Transverse colon (tissue), 4 donors: ENCODE results near the gene ACACA. TPM values are rescaled to one million over a fixed set of nuclear protein-coding genes. Genes with fewer than 3 reads are reported as not detected.

ENCODE experiments used
- DNase-seq: peaks from one replicate; pipeline ENCODE4 v3.0.0-alpha.2; 2019
- H3K27ac ChIP-seq, 4 donors: fragments of 200-600 bp; sonication (generic); 2 replicates each; pipeline ENCODE4 v1.5.1; 2016 to 2018; ENCODE audit warnings: inconsistent platforms in 4 of 4
- H3K27me3 ChIP-seq: fragments of 200-600 bp; sonication (generic); 2 replicates; pipeline ENCODE4 v1.5.1; 2017; ENCODE audit warnings: inconsistent platforms
- H3K36me3 ChIP-seq, 4 donors: fragments of 200-600 bp; sonication (generic); 2 replicates each; pipeline ENCODE4 v1.5.1; 2017 to 2019; ENCODE audit warnings: inconsistent platforms in 4 of 4
- H3K4me1 ChIP-seq, 4 donors: fragments of 200-600 bp; sonication (generic); 2 replicates each; pipeline ENCODE4 v1.5.1; 2017 to 2020; ENCODE audit warnings: inconsistent platforms in 4 of 4
- H3K4me3 ChIP-seq, 4 donors: fragments of 200-600 bp; sonication (generic); 1 replicate in 1 of 4; 2 replicates in 3 of 4; pipeline versions ENCODE4 v1.5.1 to v1.6.1; 2017 to 2019; ENCODE audit warnings: inconsistent platforms in 4 of 4
- H3K9me3 ChIP-seq, 2 donors: fragments of 200-600 bp; sonication (generic); 2 replicates each; pipeline ENCODE4 v1.5.1; 2017 to 2019; ENCODE audit warnings: inconsistent platforms in 2 of 2
- CTCF ChIP-seq, 5 experiments: fragments of 200-600 bp in 3 of 5; fragments of 450-650 bp in 2 of 5; sonication (generic) in 3 of 5; IDR thresholded peaks; 1 replicate in 2 of 5; 2 replicates in 3 of 5; pipeline ENCODE4 v1.5.1; 2016 to 2017; ENCODE audit warnings: antibody characterized with exemption in 5 of 5, inconsistent platforms in 3 of 5, mild to moderate bottlenecking in 2 of 5, moderate library complexity in 1 of 5
- EP300 ChIP-seq: sonication (generic); formaldehyde crosslinking; IDR thresholded peaks from one replicate; pipeline ENCODE4 v1.6.1; 2017; ENCODE audit warnings: antibody characterized with exemption, low read depth
- POLR2A ChIP-seq: fragments of 450-650 bp; IDR thresholded peaks from one replicate; pipeline ENCODE4 v1.6.1; 2016; ENCODE audit warnings: antibody characterized with exemption, mild to moderate bottlenecking, moderate library complexity
- POLR2AphosphoS5 ChIP-seq, 3 donors: sonication (generic); formaldehyde crosslinking; IDR thresholded peaks; one replicate each; pipeline ENCODE4 v1.6.1; 2016; ENCODE audit warnings: antibody characterized with exemption in 3 of 3
- WGBS, 2 donors: methylation state at CpG; one replicate each; pipeline ENCODE4 v1.1.5; 2018; ENCODE audit warnings: low coverage in 1 of 2; 5-methylcytosine and 5-hydroxymethylcytosine counted together
- in situ Hi-C, 4 donors: fragments of 200-750 bp; cut with MboI; loops; one replicate each; pipeline versions ENCODE4 v1.15.0 to v1.15.1; 2017; ENCODE audit warnings: low sequenced_read_pairs in 3 of 4, low pct_ligation_motif_present in 1 of 4, low pct_unique_long_range_greater_than_20kb in 1 of 4
- intact Hi-C: fragments of 100-400 bp; cut with DNase I; formaldehyde crosslinking; loops from one replicate; pipeline ENCODE4 v1.15.1; 2023; ENCODE audit warnings: low total_unique reads
- total RNA-seq, 4 donors: library from RNA; depleted of rRNA; stranded (reverse); fragments of >200 nt; gene quantifications; one replicate each; pipeline ENCODE4 v1.1.0, GENCODE V29; 2016

ACACA gene
- total RNA-seq, 4 donors from 2014 or later: 21.7 to 173 (median 23.9) TPM

GRCh38 chr17:37240381-37240780, 166.3 kb downstream of the ACACA start:
- H3K27me3 ChIP-seq: no peaks in the 10 kb centered on the region
- 97 to 100% methylated on average over 1 to 5 of the region's 5 CpGs for WGBS, 2 donors
- H3K9me3 ChIP-seq: no peaks in the 10 kb centered on the region
- H3K4me3 ChIP-seq: no peak overlapping the region
- peaks cover 0 to 41% (median 9%) of the 10 kb centered on the region in 4 donors for H3K36me3 ChIP-seq
- H3K4me1 ChIP-seq: no peaks in the 10 kb centered on the region
- intact Hi-C loops: no loop called here
- no peak for DNase-seq
- in situ Hi-C loops: loop anchor here in 3 of 4 donors (10.0 to 25.0 kb wide), 3 partner anchors 603 to 628 kb away; partner anchors contain the start of gene MRM1 (in 1 of the 3)
- TF ChIP-seq CTCF (IDR thresholded peaks at IDR 0.05) (no peak), EP300 (no peak), POLR2A (no peak), POLR2AphosphoS5 (IDR thresholded peaks at IDR 0.05) (no peak)
- H3K27ac ChIP-seq: no peak overlapping the region

GRCh38 chr17:37239690-37240334, 166.8 kb downstream of the ACACA start:
- Histone ChIP-seq H3K9me3 (no peaks in the 10 kb centered on the region), H3K4me1 (no peaks in the 10 kb centered on the region), H3K27me3 (no peaks in the 10 kb centered on the region), H3K36me3 (peaks cover 0 to 41% (median 7%) of the 10 kb centered on the region in 4 donors), H3K27ac (no peak overlapping the region), H3K4me3 (no peak overlapping the region)
- DNase-seq: no peak
- WGBS, 2 donors: 89 to 100% methylated on average over 3 of the region's 3 CpGs
- in situ Hi-C loops: loop anchor here (10.0 to 25.0 kb wide), 4 partner anchors 603 to 628 kb away; partner anchors contain the start of gene MRM1 (in 1 of the 4)
- intact Hi-C loops: loop anchor here (10.0 kb wide), 1 partner anchor 615 kb away; no protein-coding TSS in a partner anchor
- TF ChIP-seq CTCF (IDR thresholded peaks at IDR 0.05) (peak; percentile 35 to 52 (median 47)), POLR2AphosphoS5 (IDR thresholded peaks at IDR 0.05) (no peak), EP300 (no peak), POLR2A (no peak)

- H3K4me1 ChIP-seq: no peaks in the 10 kb centered on the region
- H3K9me3 ChIP-seq: no peaks in the 10 kb centered on the region
- TF ChIP-seq EP300: no peak
- TF ChIP-seq POLR2A: no peak
- TF ChIP-seq CTCF (IDR thresholded peaks at IDR 0.05): no peak
- no peak for TF ChIP-seq POLR2AphosphoS5 (IDR thresholded peaks at IDR 0.05)
- no peak for DNase-seq
- 79 to 94% methylated on average over 1 of the region's 1 CpG for WGBS, 2 donors
- H3K36me3 ChIP-seq: peaks cover 0 to 14% (median 0%) of the 10 kb centered on the region in 4 donors
- H3K27me3 ChIP-seq: no peaks in the 10 kb centered on the region
- H3K4me3 ChIP-seq: no peak overlapping the region
- intact Hi-C loops (loop anchor here (10.0 kb wide), 1 partner anchor 609 kb away; no protein-coding TSS in a partner anchor), in situ Hi-C loops (loop anchor here in 3 of 4 donors (10.0 to 25.0 kb wide), 3 partner anchors 597 to 622 kb away; partner anchors contain the start of gene MRM1 (in 1 of the 3))
- H3K27ac ChIP-seq: no peak overlapping the region
Measured at GRCh38 chr17:37234106-37234505, 172.5 kb downstream of the ACACA start.

GRCh38 chr17:37233036-37233435, 173.6 kb downstream of the ACACA start:
- DNase-seq: no peak
- intact Hi-C loops: loop anchor here (10.0 kb wide), 1 partner anchor 608 kb away; no protein-coding TSS in a partner anchor
- H3K9me3 ChIP-seq: no peaks in the 10 kb centered on the region
- no peaks in the 10 kb centered on the region for H3K4me1 ChIP-seq
- H3K4me3 ChIP-seq: no peak overlapping the region
- TF ChIP-seq EP300 (no peak), CTCF (IDR thresholded peaks at IDR 0.05) (no peak), POLR2AphosphoS5 (IDR thresholded peaks at IDR 0.05) (no peak), POLR2A (no peak)
- 93 to 98% methylated on average over 8 to 11 of the region's 11 CpGs for WGBS, 2 donors
- peaks cover 0 to 5% (median 0%) of the 10 kb centered on the region in 4 donors for H3K36me3 ChIP-seq
- H3K27ac ChIP-seq: no peak overlapping the region
- in situ Hi-C loops: loop anchor here in 3 of 4 donors (10.0 to 25.0 kb wide), 3 partner anchors 596 to 621 kb away; partner anchors contain the start of gene MRM1 (in 1 of the 3)
- no peaks in the 10 kb centered on the region for H3K27me3 ChIP-seq
